Fibroblast of lung (primary cell): Measurements from ENCODE around the gene HERC2.
"Not testable (repeated sequence)": the region's sequence is repeated elsewhere in the genome, so short reads cannot be mapped to it uniquely, and the experiment has no call there.

Experiments
- CTCF ChIP-seq, 2 donors: IDR thresholded peaks in 1 of 2; conservative IDR thresholded peaks in 1 of 2; 1 replicate in 1 of 2; 2 replicates in 1 of 2; pipeline ENCODE4 v1.5.1; 2011 to 2012; ENCODE audit warnings: low read length in 2 of 2, control low read depth in 1 of 2, inconsistent platforms in 1 of 2, low read depth in 1 of 2, mild to moderate bottlenecking in 1 of 2
- EZH2 ChIP-seq: IDR thresholded peaks from 2 replicates; pipeline ENCODE4 v1.5.1; 2012; ENCODE audit warnings: low read length, control low read depth, mild to moderate bottlenecking; ENCODE audit errors: missing control alignments

- not testable (repeated sequence) for TF ChIP-seq CTCF (conservative IDR thresholded peaks at IDR 0.05 in 1 of 2, IDR thresholded peaks at IDR 0.05 in 1 of 2; ENCODE audit: low read depth in 1 of 2, low read length in 2 of 2); EZH2
These were observed 124.3 kb downstream of the HERC2 start for GRCh38 chr15:28197694-28198093.
